Nephron (organoid): ENCODE results near the gene GCG.

Source experiments
- H3K27ac Mint-ChIP-seq, 3 experiments: 2 replicates each; pipeline ENCODE4 v1.8.0; 2020; ENCODE audit warnings: mixed read lengths in 3 of 3, mild to moderate bottlenecking in 2 of 3, moderate library complexity in 1 of 3
- H3K27me3 Mint-ChIP-seq: 2 replicates; pipeline ENCODE4 v1.8.0; 2021; ENCODE audit warnings: low read depth, mild to moderate bottlenecking, moderate library complexity, mixed read lengths
- H3K36me3 Mint-ChIP-seq: 2 replicates; pipeline ENCODE4 v1.8.0; 2020; ENCODE audit warnings: low read depth, mixed read lengths
- H3K4me1 Mint-ChIP-seq: 2 replicates; pipeline ENCODE4 v1.8.0; 2020; ENCODE audit warnings: mixed read lengths
- H3K4me3 Mint-ChIP-seq, 3 experiments: 2 replicates each; pipeline ENCODE4 v1.8.0; 2020; ENCODE audit warnings: mild to moderate bottlenecking in 3 of 3, mixed read lengths in 3 of 3, moderate library complexity in 2 of 3
- H3K9me3 Mint-ChIP-seq: 2 replicates; pipeline ENCODE4 v1.8.0; 2020; ENCODE audit warnings: mixed read lengths
- TF ChIP-seq, protein P1 (sequence below), 3 experiments: fragments of 200-600 bp; sonication (generic); IDR thresholded peaks; one replicate each; pipeline ENCODE4 v1.5.0; 2021; ENCODE audit warnings: antibody characterized with exemption in 3 of 3; ENCODE audit not compliant: unreplicated experiment in 3 of 3

The GCG gene

DNA sequence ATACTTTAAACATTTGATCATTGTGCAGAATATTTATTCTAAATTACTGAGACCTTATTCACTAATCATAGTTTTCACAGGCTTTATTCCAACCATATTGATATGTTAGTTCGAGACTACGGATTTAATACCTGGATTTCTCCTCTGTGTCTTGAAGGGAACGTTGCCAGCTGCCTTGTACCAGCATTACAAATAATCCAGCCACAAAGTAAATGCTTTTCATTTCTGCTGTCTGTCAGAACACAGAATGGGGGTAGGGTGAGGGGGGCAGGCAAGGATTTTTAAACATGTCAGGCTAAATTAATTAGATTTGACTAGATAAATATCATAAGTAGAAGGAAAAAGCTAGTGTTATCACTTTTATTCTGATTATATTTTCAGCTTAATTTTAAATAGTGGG is 3.1 kb downstream of the GCG start:
- Mint-ChIP-seq H3K9me3 (no peaks in the 10 kb centered on the region), H3K4me3 (no peak overlapping the region), H3K4me1 (no peaks in the 10 kb centered on the region), H3K36me3 (no peaks in the 10 kb centered on the region), H3K27me3 (peaks cover 19% of the 10 kb centered on the region), H3K27ac (no peak overlapping the region)
- TF ChIP-seq, protein P1, sequence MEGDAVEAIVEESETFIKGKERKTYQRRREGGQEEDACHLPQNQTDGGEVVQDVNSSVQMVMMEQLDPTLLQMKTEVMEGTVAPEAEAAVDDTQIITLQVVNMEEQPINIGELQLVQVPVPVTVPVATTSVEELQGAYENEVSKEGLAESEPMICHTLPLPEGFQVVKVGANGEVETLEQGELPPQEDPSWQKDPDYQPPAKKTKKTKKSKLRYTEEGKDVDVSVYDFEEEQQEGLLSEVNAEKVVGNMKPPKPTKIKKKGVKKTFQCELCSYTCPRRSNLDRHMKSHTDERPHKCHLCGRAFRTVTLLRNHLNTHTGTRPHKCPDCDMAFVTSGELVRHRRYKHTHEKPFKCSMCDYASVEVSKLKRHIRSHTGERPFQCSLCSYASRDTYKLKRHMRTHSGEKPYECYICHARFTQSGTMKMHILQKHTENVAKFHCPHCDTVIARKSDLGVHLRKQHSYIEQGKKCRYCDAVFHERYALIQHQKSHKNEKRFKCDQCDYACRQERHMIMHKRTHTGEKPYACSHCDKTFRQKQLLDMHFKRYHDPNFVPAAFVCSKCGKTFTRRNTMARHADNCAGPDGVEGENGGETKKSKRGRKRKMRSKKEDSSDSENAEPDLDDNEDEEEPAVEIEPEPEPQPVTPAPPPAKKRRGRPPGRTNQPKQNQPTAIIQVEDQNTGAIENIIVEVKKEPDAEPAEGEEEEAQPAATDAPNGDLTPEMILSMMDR (IDR thresholded peaks at IDR 0.05; ENCODE audit: unreplicated experiment in 3 of 3): no peak

DNA sequence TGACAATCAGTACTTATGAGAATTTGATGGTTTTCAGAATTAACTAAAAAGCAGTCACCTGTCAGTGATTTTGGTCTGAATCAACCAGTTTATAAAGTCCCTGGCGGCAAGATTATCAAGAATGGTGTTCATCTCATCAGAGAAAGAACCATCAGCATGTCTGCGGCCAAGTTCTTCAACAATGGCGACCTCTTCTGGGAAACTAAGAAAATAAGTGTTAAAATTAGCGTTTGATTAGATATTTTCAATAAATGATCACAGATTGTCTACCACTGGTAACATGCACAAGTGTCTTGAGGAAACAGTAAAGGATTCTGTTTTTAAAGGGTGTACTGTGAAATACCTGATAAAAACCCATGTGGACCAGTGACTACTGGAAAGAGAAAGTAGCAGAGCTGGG is 8.1 kb downstream of the GCG start:
- H3K27ac Mint-ChIP-seq: no peak overlapping the region
- peaks cover 9% of the 10 kb centered on the region for H3K27me3 Mint-ChIP-seq
- H3K4me1 Mint-ChIP-seq: no peaks in the 10 kb centered on the region
- TF ChIP-seq, protein P1 (IDR thresholded peaks at IDR 0.05; ENCODE audit: unreplicated experiment in 3 of 3): no peak
- H3K9me3 Mint-ChIP-seq: no peaks in the 10 kb centered on the region
- no peaks in the 10 kb centered on the region for H3K36me3 Mint-ChIP-seq
- H3K4me3 Mint-ChIP-seq: no peak overlapping the region

DNA sequence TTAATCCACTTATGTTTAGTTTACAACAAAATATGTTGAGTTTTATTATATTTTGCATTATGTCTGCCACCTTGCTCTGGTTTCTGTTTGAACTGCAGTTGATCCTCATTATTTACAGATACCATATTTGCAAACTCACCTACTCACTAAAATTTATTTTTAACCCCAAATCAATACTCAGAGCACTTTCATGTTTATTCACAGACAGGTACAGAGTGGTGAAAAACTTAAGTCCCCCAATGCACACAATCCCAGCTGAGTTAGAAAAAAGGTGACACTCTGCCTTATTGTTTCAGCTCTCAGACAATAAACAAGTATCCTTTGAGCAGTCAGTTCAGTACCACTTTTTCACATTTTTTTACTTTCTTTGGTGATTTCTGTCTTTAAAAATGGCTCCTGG is 13.7 kb downstream of the GCG start:
- Mint-ChIP-seq H3K4me1 (no peaks in the 10 kb centered on the region), H3K36me3 (no peaks in the 10 kb centered on the region), H3K4me3 (no peak overlapping the region), H3K9me3 (no peaks in the 10 kb centered on the region), H3K27ac (no peak overlapping the region), H3K27me3 (peaks cover 4% of the 10 kb centered on the region)
- TF ChIP-seq, protein P1 (IDR thresholded peaks at IDR 0.05; ENCODE audit: unreplicated experiment in 3 of 3): no peak

DNA sequence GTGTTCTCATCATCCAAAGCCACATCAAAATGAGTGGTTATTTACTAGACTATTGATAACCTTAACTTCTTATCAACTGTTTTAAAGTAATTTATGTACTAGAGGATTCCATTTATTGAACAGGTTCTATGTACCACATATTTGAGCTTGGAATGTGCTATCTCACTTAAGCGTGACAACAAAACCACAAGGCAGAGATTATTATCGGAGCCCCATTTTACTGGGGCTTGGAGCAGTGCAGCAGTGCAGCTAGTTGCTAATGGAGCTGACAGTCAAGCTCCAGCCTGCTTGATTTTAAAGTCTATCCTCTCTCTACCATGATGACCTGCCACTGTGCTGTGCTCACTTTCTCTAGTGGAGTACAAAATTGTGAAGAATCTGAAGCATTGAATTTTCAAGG is 24.6 kb downstream of the GCG start:
- Mint-ChIP-seq H3K27ac (no peak overlapping the region), H3K9me3 (peaks cover 2% of the 10 kb centered on the region), H3K4me1 (peaks cover 23% of the 10 kb centered on the region), H3K36me3 (no peaks in the 10 kb centered on the region), H3K4me3 (no peak overlapping the region), H3K27me3 (peaks cover 5% of the 10 kb centered on the region)
- TF ChIP-seq, protein P1 (IDR thresholded peaks at IDR 0.05; ENCODE audit: unreplicated experiment in 3 of 3): no peak

DNA sequence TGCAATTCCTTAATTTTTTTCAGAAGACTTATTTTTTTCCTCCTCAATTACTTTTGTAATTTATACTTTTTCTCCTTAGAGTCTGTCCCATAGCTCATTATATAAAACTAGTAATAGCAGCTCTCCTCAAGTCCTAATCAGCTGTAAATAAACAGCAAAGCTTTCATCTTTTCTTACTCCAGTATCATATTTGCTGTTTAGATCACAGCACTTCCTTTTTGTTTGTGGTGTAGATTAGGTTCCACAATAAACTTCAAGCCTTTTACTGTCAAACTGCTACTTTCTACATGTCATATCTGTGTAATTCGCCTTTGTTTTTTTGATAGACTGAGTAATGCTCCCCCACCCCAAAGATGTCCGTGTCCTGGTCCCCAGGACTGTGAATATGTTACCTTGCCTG is 25.5 kb downstream of the GCG start:
- Mint-ChIP-seq H3K27me3 (peaks cover 5% of the 10 kb centered on the region), H3K4me1 (peaks cover 23% of the 10 kb centered on the region), H3K36me3 (no peaks in the 10 kb centered on the region), H3K9me3 (peaks cover 2% of the 10 kb centered on the region), H3K4me3 (no peak overlapping the region), H3K27ac (peak overlapping the region; percentile 34 to 92 (median 84))
- TF ChIP-seq, protein P1 (IDR thresholded peaks at IDR 0.05; ENCODE audit: unreplicated experiment in 3 of 3): no peak

DNA sequence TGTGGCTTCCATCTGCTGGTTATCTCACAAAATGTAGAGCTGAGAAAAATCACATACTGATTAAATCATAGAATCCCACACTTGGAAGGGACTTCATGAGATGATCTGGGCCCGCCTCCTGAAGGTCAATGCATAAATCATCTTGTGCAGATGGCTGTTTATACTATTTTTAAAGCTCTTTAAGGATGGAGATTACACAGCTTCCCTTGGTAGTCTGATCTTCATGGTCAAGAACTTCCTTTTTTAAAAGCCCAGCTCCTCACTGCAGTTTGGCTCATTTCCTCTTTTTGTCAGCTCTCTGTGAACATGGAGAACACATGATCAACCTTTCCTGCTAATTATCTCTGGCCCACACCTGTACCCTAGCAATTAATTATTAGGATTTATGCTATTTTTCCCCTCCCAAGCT is 25.9 kb downstream of the GCG start:
- Mint-ChIP-seq H3K36me3 (no peaks in the 10 kb centered on the region), H3K27me3 (peaks cover 5% of the 10 kb centered on the region), H3K4me1 (peaks cover 23% of the 10 kb centered on the region), H3K9me3 (peaks cover 2% of the 10 kb centered on the region), H3K4me3 (no peak overlapping the region), H3K27ac (peak overlapping the region; percentile 34 to 92 (median 84))
- TF ChIP-seq, protein P1 (IDR thresholded peaks at IDR 0.05; ENCODE audit: unreplicated experiment in 3 of 3): no peak
